Kidney epithelial cell (primary cell): ENCODE results near the gene RUNX3. TPM values are rescaled to one million over a fixed set of nuclear protein-coding genes. Genes with fewer than 3 reads are reported as not detected.
"Not testable (repeated sequence)": the region's sequence is repeated elsewhere in the genome, so short reads cannot be mapped to it uniquely, and the experiment has no call there.

Source experiments
- DNase-seq: peaks from one replicate; pipeline ENCODE4 v3.0.0-alpha.2; 2010; ENCODE audit warnings: low read depth
- H3K27me3 ChIP-seq: 2 replicates; pipeline ENCODE4 v1.6.0; 2011; ENCODE audit warnings: low read length; ENCODE audit not compliant: control insufficient read depth, insufficient read depth
- H3K36me3 ChIP-seq: 2 replicates; pipeline ENCODE4 v1.5.1; 2011; ENCODE audit warnings: low read length; ENCODE audit not compliant: control insufficient read depth, insufficient read depth
- H3K4me3 ChIP-seq: 2 replicates; pipeline ENCODE4 v1.5.1; 2011; ENCODE audit warnings: low read depth, mild to moderate bottlenecking, control low read depth, low read length
- CTCF ChIP-seq: IDR thresholded peaks from 2 replicates; pipeline ENCODE4 v1.5.1; 2011; ENCODE audit warnings: mild to moderate bottlenecking, moderate library complexity, low read length, control low read depth, inconsistent platforms; ENCODE audit not compliant: insufficient read depth, poor library complexity, severe bottlenecking
- total RNA-seq: library from RNA; depleted of rRNA; stranded (reverse); fragments of >200 nt; gene quantifications from 2 replicates; pipeline ENCODE4 v1.2.3, GENCODE V29; 2015

RUNX3 gene
- total RNA-seq, 1 donor from 2014 or later = 0.38 TPM

GRCh38 chr1:24892188-24893153 is 37.6 kb downstream of the RUNX3 start:
- no peak for DNase-seq
- no peak overlapping the region for H3K4me3 ChIP-seq
- peaks cover 6% of the 10 kb centered on the region for H3K27me3 ChIP-seq
- TF ChIP-seq CTCF = no peak
- H3K36me3 ChIP-seq = no peaks in the 10 kb centered on the region

- not testable (repeated sequence) for H3K4me3 ChIP-seq, DNase-seq, H3K27me3 ChIP-seq, H3K36me3 ChIP-seq
Observed at GRCh38 chr1:24891367-24891766, 38.7 kb downstream of the RUNX3 start.

GRCh38 chr1:24890887-24891286 is 39.2 kb downstream of the RUNX3 start:
- H3K27me3 ChIP-seq = no peaks in the 10 kb centered on the region
- no peaks in the 10 kb centered on the region for H3K36me3 ChIP-seq
- no peak for TF ChIP-seq CTCF
- DNase-seq = no peak
- no peak overlapping the region for H3K4me3 ChIP-seq

GRCh38 chr1:24888971-24889676 is 41.0 kb downstream of the RUNX3 start:
- H3K36me3 ChIP-seq = no peaks in the 10 kb centered on the region
- H3K27me3 ChIP-seq = no peaks in the 10 kb centered on the region
- H3K4me3 ChIP-seq = no peak overlapping the region
- no peak for TF ChIP-seq CTCF
- no peak for DNase-seq

GRCh38 chr1:24888061-24888970 is 41.8 kb downstream of the RUNX3 start:
- TF ChIP-seq CTCF = no peak
- no peak for DNase-seq
- Histone ChIP-seq H3K27me3 (no peaks in the 10 kb centered on the region), H3K36me3 (no peaks in the 10 kb centered on the region), H3K4me3 (no peak overlapping the region)

- no peak for TF ChIP-seq CTCF
- H3K36me3 ChIP-seq = no peaks in the 10 kb centered on the region
- no peaks in the 10 kb centered on the region for H3K27me3 ChIP-seq
- DNase-seq = no peak
- no peak overlapping the region for H3K4me3 ChIP-seq
Observed at GRCh38 chr1:24886241-24886640, 43.8 kb downstream of the RUNX3 start.
